ENCODE measurements around the gene ARMC9. TPM values are rescaled to one million over a fixed set of nuclear protein-coding genes. Genes with fewer than 3 reads are reported as not detected.

Gene ARMC9
- total and polyA plus RNA-seq, 2 donors (not counting 3 experiments of a cell fraction or from before 2014, with no cell fraction given), result 16.4 to 24.2 TPM

DNA sequence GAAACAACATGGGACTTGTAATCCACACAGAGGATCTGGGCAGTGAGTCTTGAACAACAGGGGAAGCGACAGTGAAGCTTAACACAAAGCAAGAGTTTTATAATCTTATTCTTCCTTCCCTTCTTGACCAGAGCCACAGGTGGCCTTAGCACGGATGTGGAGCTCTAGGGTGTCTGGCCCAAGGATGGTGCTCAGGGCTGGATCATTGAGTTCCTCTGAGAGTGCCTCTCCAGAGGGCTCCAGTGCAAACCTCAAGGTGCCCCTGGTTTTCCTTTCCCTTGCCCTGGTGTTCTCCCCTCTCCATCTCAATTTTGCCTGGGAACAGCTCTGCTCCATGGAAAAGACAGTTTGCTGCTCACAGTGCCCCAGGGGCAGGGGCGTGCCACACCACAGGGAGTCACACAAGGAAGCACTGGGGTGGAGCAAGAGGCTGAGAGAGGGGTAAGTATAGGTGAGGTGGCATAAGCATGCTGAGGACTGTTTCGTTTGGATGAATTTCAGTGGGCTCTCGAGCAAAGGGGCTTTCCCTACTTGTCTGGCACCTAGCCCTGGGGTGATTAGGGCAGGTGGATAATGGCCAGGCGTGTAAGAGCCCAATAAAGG, 108.5 kb downstream of the ARMC9 start:
- Histone ChIP-seq H3K27ac (ENCODE audit: insufficient read depth, low read depth, low read length) (no peak overlapping the region), H4K20me1 (replicated peaks; ENCODE audit: control insufficient read depth, extremely low read depth, insufficient read depth, low read length) (no peaks in the 10 kb centered on the region), H3K9ac (replicated peaks; ENCODE audit: extremely low read depth, insufficient read depth, low read length) (no peak overlapping the region), H3K9me1 (replicated peaks; ENCODE audit: control insufficient read depth, extremely low read depth, insufficient read depth, low read length) (no peaks in the 10 kb centered on the region), H3K36me3 (ENCODE audit: control insufficient read depth in 2 of 2, extremely low read depth in 1 of 2, insufficient read depth in 2 of 2, low read length in 2 of 2) (no peaks in the 10 kb centered on the region), H3K4me2 (ENCODE audit: insufficient read depth, low read length) (no peak overlapping the region), H3K27me3 (ENCODE audit: control insufficient read depth in 2 of 2, insufficient read depth in 2 of 2, low read length in 2 of 2) (no peaks in the 10 kb centered on the region), H3K9me3 (replicated peaks; ENCODE audit: control insufficient read depth, insufficient read depth, low read length) (no peaks in the 10 kb centered on the region), H3K4me1 (ENCODE audit: control insufficient read depth, extremely low read depth, insufficient read depth, low read length) (no peaks in the 10 kb centered on the region), H2AFZ (ENCODE audit: low read depth, low read length) (no peak overlapping the region), H3K4me3 (replicated peaks in 1 of 3; ENCODE audit: insufficient read depth in 1 of 3, low read depth in 1 of 3, low read length in 3 of 3) (no peak overlapping the region), H3K79me2 (ENCODE audit: control insufficient read depth, insufficient read depth, low read length) (no peaks in the 10 kb centered on the region)
- dilution Hi-C loops (cut with MboI; ENCODE audit: extremely low pct_ligation_motif_present, low sequenced_read_pairs) (no loop called here), intact Hi-C loops (cut with micrococcal nuclease) (no loop called here)
- no peak for FAIRE-seq
- BruUV-seq (replicated peaks), result no TSS peak
- TF ChIP-seq MYC (IDR thresholded peaks at IDR 0.05; ENCODE audit: low read depth, low read length) (no peak), POLR2A (IDR thresholded peaks at IDR 0.05; ENCODE audit: low read depth, low read length) (no peak), EZH2 (IDR thresholded peaks at IDR 0.05; ENCODE audit: borderline replicate concordance, low read depth, low read length, severe bottlenecking) (no peak), FOS (IDR thresholded peaks at IDR 0.05; ENCODE audit: borderline replicate concordance, insufficient read depth, low read length) (no peak), POLR2AphosphoS5 (IDR thresholded peaks at IDR 0.05; ENCODE audit: insufficient read depth, low read depth, low read length) (no peak), GATA2 (IDR thresholded peaks at IDR 0.05; ENCODE audit: insufficient read depth, insufficient read length, low read depth, low read length) (no peak), JUN (IDR thresholded peaks at IDR 0.05; ENCODE audit: borderline replicate concordance, insufficient read depth, insufficient read length, low read depth) (no peak)
- TF ChIP-seq, protein P1, sequence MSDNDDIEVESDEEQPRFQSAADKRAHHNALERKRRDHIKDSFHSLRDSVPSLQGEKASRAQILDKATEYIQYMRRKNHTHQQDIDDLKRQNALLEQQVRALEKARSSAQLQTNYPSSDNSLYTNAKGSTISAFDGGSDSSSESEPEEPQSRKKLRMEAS (IDR thresholded peaks at IDR 0.05; ENCODE audit: insufficient read depth, insufficient read length), result no peak
- TF ChIP-seq, protein P2, sequence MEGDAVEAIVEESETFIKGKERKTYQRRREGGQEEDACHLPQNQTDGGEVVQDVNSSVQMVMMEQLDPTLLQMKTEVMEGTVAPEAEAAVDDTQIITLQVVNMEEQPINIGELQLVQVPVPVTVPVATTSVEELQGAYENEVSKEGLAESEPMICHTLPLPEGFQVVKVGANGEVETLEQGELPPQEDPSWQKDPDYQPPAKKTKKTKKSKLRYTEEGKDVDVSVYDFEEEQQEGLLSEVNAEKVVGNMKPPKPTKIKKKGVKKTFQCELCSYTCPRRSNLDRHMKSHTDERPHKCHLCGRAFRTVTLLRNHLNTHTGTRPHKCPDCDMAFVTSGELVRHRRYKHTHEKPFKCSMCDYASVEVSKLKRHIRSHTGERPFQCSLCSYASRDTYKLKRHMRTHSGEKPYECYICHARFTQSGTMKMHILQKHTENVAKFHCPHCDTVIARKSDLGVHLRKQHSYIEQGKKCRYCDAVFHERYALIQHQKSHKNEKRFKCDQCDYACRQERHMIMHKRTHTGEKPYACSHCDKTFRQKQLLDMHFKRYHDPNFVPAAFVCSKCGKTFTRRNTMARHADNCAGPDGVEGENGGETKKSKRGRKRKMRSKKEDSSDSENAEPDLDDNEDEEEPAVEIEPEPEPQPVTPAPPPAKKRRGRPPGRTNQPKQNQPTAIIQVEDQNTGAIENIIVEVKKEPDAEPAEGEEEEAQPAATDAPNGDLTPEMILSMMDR (IDR thresholded peaks at IDR 0.05; ENCODE audit: extremely low read depth in 1 of 2, insufficient read depth in 1 of 2, low read depth in 1 of 2, low read length in 2 of 2), result no peak
- ChIA-PET CTCF (interaction anchor here (1.3 to 1.8 kb wide), 3 partner anchors 8 to 13 kb away, joined by 3 to 6 read pairs (median 6); no protein-coding TSS in a partner anchor), POLR2A (no interaction called here)
- DNase-seq (ENCODE audit: low read depth, low spot score), result no peak

All from endothelial cell of umbilical vein (primary cell).